ENCODE data around the gene SLC16A13.
"Not testable (repeated sequence)": the region's sequence is repeated elsewhere in the genome, so short reads cannot be mapped to it uniquely, and the experiment has no call there.

Gene SLC16A13

GRCh38 chr17:7035591-7036368 lies at the start of gene SLC16A13:
SLC16A13 (plus strand) TSS chr17:7036015; CDS start chr17:7036383, 368 bp downstream.
- peak; percentile 95 for DNase-seq

GRCh38 chr17:6986676-6987075 lies 49.1 kb upstream of the SLC16A13 start:
- DNase-seq: no peak

- DNase-seq: no peak
These were observed 46.0 kb upstream of the SLC16A13 start for GRCh38 chr17:6989779-6990178.

GRCh38 chr17:6993613-6994056 lies 42.2 kb upstream of the SLC16A13 start:
- DNase-seq: not testable (repeated sequence)

- no peak for DNase-seq
These were observed 41.7 kb upstream of the SLC16A13 start for GRCh38 chr17:6994118-6994598.

GRCh38 chr17:6994666-6995256 lies 41.1 kb upstream of the SLC16A13 start:
- no peak for DNase-seq

- no peak for DNase-seq
These were observed 40.1 kb upstream of the SLC16A13 start, which contains the start of gene ALOX12 for GRCh38 chr17:6995500-6996255. ALOX12 (plus strand) TSS chr17:6996049; CDS start chr17:6996118, 69 bp downstream.

GRCh38 chr17:6996256-6997011 lies 39.4 kb upstream of the SLC16A13 start:
- DNase-seq: no peak

GRCh38 chr17:6997171-6997570 lies 38.6 kb upstream of the SLC16A13 start:
- DNase-seq: no peak

GRCh38 chr17:6998855-6999508 lies 36.8 kb upstream of the SLC16A13 start:
- no peak for DNase-seq

- DNase-seq: no peak
These were observed 34.4 kb upstream of the SLC16A13 start for GRCh38 chr17:7001318-7001961.

GRCh38 chr17:7002288-7003047 lies 33.3 kb upstream of the SLC16A13 start:
- DNase-seq: no peak

GRCh38 chr17:7003745-7004144 lies 32.1 kb upstream of the SLC16A13 start:
- no peak for DNase-seq

- no peak for DNase-seq
These were observed 31.2 kb upstream of the SLC16A13 start for GRCh38 chr17:7004398-7005253.

GRCh38 chr17:7005716-7006115 lies 30.1 kb upstream of the SLC16A13 start:
- no peak for DNase-seq

- no peak for DNase-seq
These were observed 28.7 kb upstream of the SLC16A13 start for GRCh38 chr17:7007143-7007542.

- DNase-seq: no peak
These were observed 25.3 kb upstream of the SLC16A13 start for GRCh38 chr17:7010523-7010922.

GRCh38 chr17:7011415-7011814 lies 24.4 kb upstream of the SLC16A13 start:
- DNase-seq: no peak

- no peak for DNase-seq
These were observed 23.9 kb upstream of the SLC16A13 start for GRCh38 chr17:7011942-7012254.

All from 8988T (cell line).